MM.1S (cell line): ENCODE data around the gene KATNAL2.

Experiments used
- DNase-seq: peaks from one replicate; pipeline ENCODE4 v3.0.0-alpha.2; 2015
- H2AFZ ChIP-seq: fragments of 300-600 bp; sonication (generic); 2 replicates; pipeline ENCODE4 v1.6.0; 2016; ENCODE audit warnings: antibody characterized with exemption, low read length
- H3F3A ChIP-seq: fragments of 300-600 bp; sonication (generic); 2 replicates; pipeline ENCODE4 v1.6.1; 2016; ENCODE audit warnings: mild to moderate bottlenecking, antibody characterized with exemption, low read length, moderate library complexity, mixed read lengths; ENCODE audit not compliant: insufficient read depth
- H3K27ac ChIP-seq: fragments of 300-600 bp; sonication (generic); 2 replicates; pipeline ENCODE4 v1.5.1; 2016; ENCODE audit warnings: mild to moderate bottlenecking, low read length
- H3K27me3 ChIP-seq: fragments of 300-600 bp; sonication (generic); replicated peaks from 2 replicates; pipeline ENCODE4 v1.6.0; 2016; ENCODE audit warnings: low read length; ENCODE audit not compliant: insufficient read depth
- H3K36me3 ChIP-seq: fragments of 300-600 bp; sonication (generic); replicated peaks from 2 replicates; pipeline ENCODE4 v1.6.1; 2016; ENCODE audit warnings: mild to moderate bottlenecking, low read length, mixed read lengths; ENCODE audit not compliant: insufficient read depth
- H3K4me1 ChIP-seq: fragments of 300-600 bp; sonication (generic); 2 replicates; pipeline ENCODE4 v1.6.1; 2016; ENCODE audit warnings: low read length, mixed read lengths
- H3K4me2 ChIP-seq: fragments of 300-600 bp; sonication (generic); 2 replicates; pipeline ENCODE4 v1.6.0; 2016; ENCODE audit warnings: low read depth, low read length
- H3K4me3 ChIP-seq: fragments of 300-600 bp; sonication (generic); 2 replicates; pipeline ENCODE4 v1.5.1; 2016; ENCODE audit warnings: low read length, mixed read lengths
- H3K79me2 ChIP-seq: fragments of 300-600 bp; sonication (generic); 2 replicates; pipeline ENCODE4 v1.6.1; 2016; ENCODE audit warnings: mixed run types, low read length, mixed read lengths
- H3K9ac ChIP-seq: fragments of 300-600 bp; sonication (generic); 2 replicates; pipeline ENCODE4 v1.6.1; 2016; ENCODE audit warnings: low read length, mixed read lengths
- H3K9me2 ChIP-seq: fragments of 300-600 bp; sonication (generic); replicated peaks from 2 replicates; pipeline ENCODE4 v1.6.1; 2016; ENCODE audit warnings: mild to moderate bottlenecking, low read length, mixed read lengths; ENCODE audit not compliant: insufficient read depth
- H3K9me3 ChIP-seq: fragments of 300-600 bp; sonication (generic); replicated peaks from 2 replicates; pipeline ENCODE4 v1.6.1; 2016; ENCODE audit warnings: mild to moderate bottlenecking, low read length, mixed read lengths; ENCODE audit not compliant: insufficient read depth
- H4K20me1 ChIP-seq: fragments of 300-600 bp; sonication (generic); 2 replicates; pipeline ENCODE4 v1.6.1; 2016; ENCODE audit warnings: mild to moderate bottlenecking, low read length, moderate library complexity, mixed read lengths; ENCODE audit not compliant: insufficient read depth
- CTCF ChIP-seq: fragments of 300-600 bp; sonication (generic); IDR thresholded peaks from 2 replicates; pipeline ENCODE4 v1.5.1; 2016; ENCODE audit warnings: antibody characterized with exemption, low read length, mixed read lengths
- EZH2 ChIP-seq: fragments of 300-600 bp; sonication (generic); optimal IDR thresholded peaks from 2 replicates; pipeline ENCODE3; 2017; ENCODE audit warnings: low read depth, mild to moderate bottlenecking, antibody characterized with exemption, low read length, mixed read lengths
- EZH2phosphoT487 ChIP-seq: fragments of 300-600 bp; sonication (generic); IDR thresholded peaks from 2 replicates; pipeline ENCODE4 v1.6.1; 2018; ENCODE audit warnings: antibody characterized with exemption, low read length

Gene KATNAL2

GRCh38 chr18:47121146-47121545 is 203.7 kb downstream of the KATNAL2 start:
- H3K27me3 ChIP-seq: no peaks in the 10 kb centered on the region
- no peak overlapping the region for H3K27ac ChIP-seq
- TF ChIP-seq EZH2 (no peak), CTCF (no peak), EZH2phosphoT487 (no peak)
- no peaks in the 10 kb centered on the region for H4K20me1 ChIP-seq
- no peak overlapping the region for H3K9ac ChIP-seq
- H3K9me2 ChIP-seq: no peaks in the 10 kb centered on the region
- H3F3A ChIP-seq: no peaks in the 10 kb centered on the region
- H3K4me1 ChIP-seq: no peaks in the 10 kb centered on the region
- DNase-seq: no peak
- no peak overlapping the region for H2AFZ ChIP-seq
- H3K4me2 ChIP-seq: no peak overlapping the region
- no peaks in the 10 kb centered on the region for H3K79me2 ChIP-seq
- H3K36me3 ChIP-seq: no peaks in the 10 kb centered on the region
- H3K9me3 ChIP-seq: no peaks in the 10 kb centered on the region
- H3K4me3 ChIP-seq: no peak overlapping the region

- Histone ChIP-seq H2AFZ (no peak overlapping the region), H3K79me2 (peaks cover 44% of the 10 kb centered on the region), H3K4me3 (no peak overlapping the region), H3K9me2 (no peaks in the 10 kb centered on the region), H3K4me2 (no peak overlapping the region), H3K4me1 (no peaks in the 10 kb centered on the region), H3K27ac (no peak overlapping the region), H3K9me3 (no peaks in the 10 kb centered on the region), H4K20me1 (no peaks in the 10 kb centered on the region), H3F3A (no peaks in the 10 kb centered on the region), H3K36me3 (no peaks in the 10 kb centered on the region), H3K9ac (no peak overlapping the region), H3K27me3 (no peaks in the 10 kb centered on the region)
- no peak for TF ChIP-seq EZH2
- no peak for DNase-seq
Observed at GRCh38 chr18:47141289-47141688, 223.9 kb downstream of the KATNAL2 start.

GRCh38 chr18:47143153-47143552 is 225.8 kb downstream of the KATNAL2 start:
- H3K79me2 ChIP-seq: peaks cover 59% of the 10 kb centered on the region
- H3K27me3 ChIP-seq: no peaks in the 10 kb centered on the region
- H3K4me2 ChIP-seq: no peak overlapping the region
- H3K4me1 ChIP-seq: no peaks in the 10 kb centered on the region
- no peaks in the 10 kb centered on the region for H3F3A ChIP-seq
- no peaks in the 10 kb centered on the region for H3K36me3 ChIP-seq
- no peak overlapping the region for H3K4me3 ChIP-seq
- H3K9me2 ChIP-seq: no peaks in the 10 kb centered on the region
- H4K20me1 ChIP-seq: no peaks in the 10 kb centered on the region
- no peak overlapping the region for H3K9ac ChIP-seq
- H3K27ac ChIP-seq: no peak overlapping the region
- H3K9me3 ChIP-seq: no peaks in the 10 kb centered on the region
- no peak overlapping the region for H2AFZ ChIP-seq
- TF ChIP-seq EZH2: no peak
- TF ChIP-seq CTCF: no peak
- TF ChIP-seq EZH2phosphoT487: no peak
- no peak for DNase-seq

GRCh38 chr18:47143899-47144485 is 226.6 kb downstream of the KATNAL2 start:
- H3K4me2 ChIP-seq: no peak overlapping the region
- H3F3A ChIP-seq: no peaks in the 10 kb centered on the region
- H3K4me1 ChIP-seq: no peaks in the 10 kb centered on the region
- no peak overlapping the region for H3K27ac ChIP-seq
- no peak overlapping the region for H2AFZ ChIP-seq
- H3K79me2 ChIP-seq: peaks cover 67% of the 10 kb centered on the region
- H4K20me1 ChIP-seq: no peaks in the 10 kb centered on the region
- no peaks in the 10 kb centered on the region for H3K9me3 ChIP-seq
- H3K9ac ChIP-seq: no peak overlapping the region
- no peak for DNase-seq
- TF ChIP-seq EZH2 (no peak), EZH2phosphoT487 (no peak), CTCF (no peak)
- H3K9me2 ChIP-seq: no peaks in the 10 kb centered on the region
- H3K4me3 ChIP-seq: no peak overlapping the region
- no peaks in the 10 kb centered on the region for H3K27me3 ChIP-seq
- H3K36me3 ChIP-seq: no peaks in the 10 kb centered on the region
